Fibroblast of lung (primary cell): ENCODE data around the gene GET3.

Experiments
- CTCF ChIP-seq, 2 donors: IDR thresholded peaks in 1 of 2; conservative IDR thresholded peaks in 1 of 2; 1 replicate in 1 of 2; 2 replicates in 1 of 2; pipeline ENCODE4 v1.5.1; 2011 to 2012; ENCODE audit warnings: low read length in 2 of 2, control low read depth in 1 of 2, inconsistent platforms in 1 of 2, low read depth in 1 of 2, mild to moderate bottlenecking in 1 of 2
- EZH2 ChIP-seq: IDR thresholded peaks from 2 replicates; pipeline ENCODE4 v1.5.1; 2012; ENCODE audit warnings: low read length, control low read depth, mild to moderate bottlenecking; ENCODE audit errors: missing control alignments

DNA sequence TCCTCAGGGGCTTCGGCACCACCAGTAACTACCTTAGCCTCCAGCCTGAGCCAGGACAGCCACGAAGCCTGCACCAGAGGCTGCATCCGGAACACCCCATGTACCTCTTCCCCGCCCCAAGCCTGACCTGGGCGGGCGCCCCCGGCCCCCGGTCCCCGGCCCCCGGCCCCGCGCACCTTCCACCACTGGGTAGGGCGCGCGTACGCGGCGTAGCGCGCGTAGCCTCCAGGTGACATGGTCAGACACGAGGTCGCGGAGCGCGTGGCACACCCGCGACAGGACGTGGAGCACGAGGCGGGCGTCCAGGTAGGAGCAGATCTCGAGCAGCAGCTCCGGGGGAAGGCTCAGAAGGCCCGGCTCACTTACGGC, 41.3 kb upstream of the GET3 start:
- TF ChIP-seq CTCF (conservative IDR thresholded peaks at IDR 0.05 in 1 of 2, IDR thresholded peaks at IDR 0.05 in 1 of 2; ENCODE audit: low read depth in 1 of 2, low read length in 2 of 2) (no peak), EZH2 (no peak)
